Fibroblast of lung (primary cell): ENCODE data around the gene LPP.

Source experiments
- CTCF ChIP-seq, 2 donors: IDR thresholded peaks in 1 of 2; conservative IDR thresholded peaks in 1 of 2; 1 replicate in 1 of 2; 2 replicates in 1 of 2; pipeline ENCODE4 v1.5.1; 2011 to 2012; ENCODE audit warnings: low read length in 2 of 2, control low read depth in 1 of 2, inconsistent platforms in 1 of 2, low read depth in 1 of 2, mild to moderate bottlenecking in 1 of 2
- EZH2 ChIP-seq: IDR thresholded peaks from 2 replicates; pipeline ENCODE4 v1.5.1; 2012; ENCODE audit warnings: low read length, control low read depth, mild to moderate bottlenecking; ENCODE audit errors: missing control alignments

GRCh38 chr3:188661806-188662205 lies 507.8 kb downstream of the LPP start:
- TF ChIP-seq CTCF (conservative IDR thresholded peaks at IDR 0.05 in 1 of 2, IDR thresholded peaks at IDR 0.05 in 1 of 2; ENCODE audit: low read depth in 1 of 2, low read length in 2 of 2) = no peak
- no peak for TF ChIP-seq EZH2
